HG02759 (cell line): ENCODE results near the gene ARCN1.

ENCODE experiments used
- ATAC-seq: cut with Tn5 transposase; IDR thresholded peaks from one replicate; pipeline ENCODE4 v1.9.1; 2021; ENCODE audit warnings: mild to moderate bottlenecking, moderate library complexity; ENCODE audit not compliant: unreplicated experiment

ARCN1 gene

DNA sequence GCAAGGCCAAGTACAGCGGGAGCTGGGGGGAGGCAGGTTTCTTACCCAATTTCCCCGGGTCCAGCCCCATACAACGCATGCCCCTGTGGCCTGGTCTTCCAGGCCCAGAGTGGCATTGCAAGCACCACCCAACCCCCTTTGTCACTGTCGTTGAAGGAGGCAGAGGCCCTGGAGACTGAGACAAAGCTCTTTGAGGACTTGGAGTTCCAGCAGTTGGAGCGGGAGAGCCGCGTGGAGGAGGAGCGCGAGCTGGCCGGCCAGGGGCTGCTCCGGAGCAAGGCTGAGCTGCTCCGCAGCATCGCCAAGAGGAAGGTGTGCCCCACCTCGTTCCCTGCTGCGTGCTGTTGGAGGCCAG is 63.0 kb downstream of the ARCN1 start:
- ATAC-seq, result no peak

DNA sequence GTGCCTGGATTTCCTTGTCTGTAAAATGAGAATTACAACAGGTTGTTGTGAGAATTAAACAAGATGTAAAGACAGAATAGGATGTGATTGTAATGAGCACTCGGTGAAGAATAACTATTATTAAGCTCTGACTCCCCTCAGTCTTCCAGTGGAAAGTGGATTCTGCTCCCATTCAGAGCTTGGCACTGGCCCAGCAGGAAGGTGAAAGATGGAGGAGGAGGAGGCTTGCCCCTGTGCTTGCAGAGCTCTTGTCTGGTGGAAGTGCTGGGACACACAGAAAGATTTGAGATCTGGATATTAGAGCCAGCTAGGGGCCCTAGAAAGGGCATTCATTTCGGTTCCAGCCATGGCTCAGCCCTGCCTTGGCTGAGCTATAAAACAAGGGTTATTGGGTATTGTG is 63.4 kb downstream of the ARCN1 start:
- no peak for ATAC-seq

DNA sequence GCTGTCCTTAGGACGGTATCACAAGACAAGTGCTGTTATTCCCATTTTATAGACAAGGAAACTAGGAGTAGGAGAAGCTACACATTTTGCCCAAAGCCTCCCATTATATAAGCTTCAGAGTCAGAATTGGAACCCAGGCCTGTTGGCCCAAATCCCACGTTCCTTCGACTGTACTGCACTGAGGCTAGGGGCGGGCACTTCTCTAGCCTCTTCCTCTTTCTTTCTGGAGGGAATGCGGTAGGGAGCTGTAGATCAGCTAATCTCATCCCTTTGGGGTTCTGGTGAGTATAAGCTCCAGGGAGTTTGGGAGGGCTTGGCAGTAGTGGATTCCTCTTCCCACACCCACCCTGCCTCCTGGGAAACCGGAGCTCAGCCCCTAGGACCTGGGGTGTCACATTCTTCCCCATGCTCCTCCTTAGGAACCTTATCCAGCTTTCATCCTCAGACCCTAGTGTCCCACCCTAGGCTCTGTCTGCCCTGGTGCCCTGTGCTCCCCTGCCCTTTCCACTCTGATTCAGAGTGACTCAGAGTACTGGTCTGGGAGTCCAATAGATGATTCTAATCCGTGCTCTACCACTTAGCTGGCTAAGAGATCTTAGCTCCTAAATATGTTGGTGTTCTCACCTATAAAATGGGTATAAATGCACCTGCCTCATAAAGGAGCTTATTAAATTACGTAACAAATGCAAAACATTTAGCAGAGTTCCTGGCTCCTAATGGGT is 64.5 kb downstream of the ARCN1 start:
- ATAC-seq, result no peak

DNA sequence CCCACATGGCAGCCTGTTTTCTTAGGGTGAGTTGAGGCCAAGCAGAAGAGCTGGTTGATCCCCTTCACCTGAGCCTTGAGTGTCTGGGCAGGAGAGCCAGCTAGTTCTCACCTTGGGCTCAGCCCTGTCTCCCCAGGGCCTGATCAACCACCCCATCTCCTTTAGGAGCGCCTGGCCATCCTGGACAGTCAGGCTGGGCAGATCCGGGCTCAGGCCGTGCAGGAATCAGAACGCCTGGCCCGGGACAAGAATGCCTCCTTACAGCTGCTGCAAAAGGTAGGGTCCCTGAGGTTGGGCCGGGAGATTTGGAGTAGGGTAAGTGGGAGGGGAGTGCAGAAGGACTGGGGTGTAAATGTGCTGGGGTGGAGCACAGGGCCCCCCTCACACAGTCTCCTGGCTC is 66.5 kb downstream of the ARCN1 start:
- no peak for ATAC-seq

DNA sequence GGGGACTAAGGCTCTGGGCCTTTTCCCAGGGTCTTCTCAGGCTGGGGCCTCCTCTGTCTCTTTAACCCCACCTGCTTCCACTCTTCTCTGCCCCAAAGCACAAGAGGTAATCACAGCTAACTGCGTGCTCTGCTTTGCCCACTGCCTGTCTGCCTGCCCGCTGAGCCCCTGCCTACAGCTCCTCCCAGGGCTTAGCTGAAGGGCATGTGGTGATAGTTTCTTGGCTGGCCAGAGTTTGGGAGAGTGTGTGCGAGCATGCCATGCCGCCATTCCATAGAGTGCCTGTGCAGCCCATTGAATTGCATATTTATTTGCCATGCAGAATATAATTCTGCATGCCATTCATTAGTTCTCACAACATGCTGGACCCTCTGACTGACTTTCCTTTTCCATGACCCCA is 67.7 kb downstream of the ARCN1 start:
- no peak for ATAC-seq

DNA sequence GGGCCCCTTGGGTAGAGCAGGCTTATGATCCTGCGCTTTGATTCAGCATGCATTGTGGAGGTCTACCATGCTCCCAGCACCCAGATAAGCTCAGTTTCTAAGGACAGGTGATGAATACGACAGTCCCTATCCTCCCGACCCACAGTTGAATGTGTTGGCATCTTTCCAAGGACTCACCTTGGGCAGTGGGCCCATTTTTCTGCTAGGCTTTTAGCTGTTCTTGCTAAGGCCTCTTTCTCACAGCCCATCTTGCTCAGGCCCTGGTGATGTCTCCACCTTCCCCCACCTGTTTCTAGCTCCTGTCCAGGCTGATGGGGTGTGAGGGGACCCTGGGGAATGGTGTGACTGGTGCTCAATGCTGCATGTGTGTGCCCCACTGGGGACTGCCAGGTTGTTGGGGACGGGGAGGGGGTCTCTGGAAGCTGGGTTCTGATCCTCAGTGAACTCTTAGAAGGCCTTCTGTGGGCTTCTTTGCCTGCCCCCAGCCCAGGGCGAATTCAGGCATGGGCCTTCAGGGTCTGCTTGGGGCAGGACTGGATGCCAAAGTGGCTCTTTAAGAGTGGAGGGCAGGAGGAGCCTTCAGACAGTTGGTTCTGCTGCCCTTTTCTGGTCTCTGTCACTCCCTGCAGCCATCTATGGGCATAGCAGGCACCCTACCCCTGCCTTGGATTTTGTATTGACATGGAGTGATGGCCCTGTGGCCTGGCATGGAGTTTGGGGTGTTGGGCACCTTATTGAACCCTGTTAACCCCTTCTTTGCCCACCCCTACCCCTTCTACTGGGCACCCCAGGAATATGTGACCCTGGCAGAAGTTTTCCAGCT is 68.3 kb downstream of the ARCN1 start:
- no peak for ATAC-seq

DNA sequence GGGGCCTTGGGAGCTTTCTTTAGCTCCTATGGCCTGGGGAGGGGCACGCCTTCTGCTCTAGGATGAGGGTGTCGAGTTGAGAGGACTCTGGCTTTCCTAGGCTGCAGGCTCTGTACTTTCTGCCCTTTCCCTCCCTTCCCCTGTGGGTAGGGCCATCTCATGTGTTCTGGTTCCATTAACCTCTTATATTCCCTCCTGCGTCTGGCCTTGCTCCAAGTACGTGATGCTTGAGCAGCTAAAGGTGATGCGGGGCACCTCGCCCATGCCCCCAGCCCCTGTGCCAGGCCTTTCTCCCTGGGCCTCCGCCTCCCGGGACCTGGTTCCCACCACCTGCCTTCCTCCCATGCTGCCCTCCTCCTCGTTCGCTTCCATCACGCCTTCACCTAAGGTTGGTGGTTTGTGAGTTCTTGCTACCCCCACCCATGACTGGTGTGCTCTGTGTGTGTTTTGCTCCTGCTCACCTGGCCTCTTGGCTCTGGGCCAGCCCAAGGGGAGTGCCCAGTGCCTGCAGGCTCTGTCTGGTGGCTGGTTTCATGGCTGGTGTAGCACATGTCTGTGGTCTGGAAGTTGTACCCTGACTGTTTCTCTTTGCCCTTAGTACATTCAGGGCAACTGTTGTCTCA is 69.3 kb downstream of the ARCN1 start:
- ATAC-seq, result no peak

DNA sequence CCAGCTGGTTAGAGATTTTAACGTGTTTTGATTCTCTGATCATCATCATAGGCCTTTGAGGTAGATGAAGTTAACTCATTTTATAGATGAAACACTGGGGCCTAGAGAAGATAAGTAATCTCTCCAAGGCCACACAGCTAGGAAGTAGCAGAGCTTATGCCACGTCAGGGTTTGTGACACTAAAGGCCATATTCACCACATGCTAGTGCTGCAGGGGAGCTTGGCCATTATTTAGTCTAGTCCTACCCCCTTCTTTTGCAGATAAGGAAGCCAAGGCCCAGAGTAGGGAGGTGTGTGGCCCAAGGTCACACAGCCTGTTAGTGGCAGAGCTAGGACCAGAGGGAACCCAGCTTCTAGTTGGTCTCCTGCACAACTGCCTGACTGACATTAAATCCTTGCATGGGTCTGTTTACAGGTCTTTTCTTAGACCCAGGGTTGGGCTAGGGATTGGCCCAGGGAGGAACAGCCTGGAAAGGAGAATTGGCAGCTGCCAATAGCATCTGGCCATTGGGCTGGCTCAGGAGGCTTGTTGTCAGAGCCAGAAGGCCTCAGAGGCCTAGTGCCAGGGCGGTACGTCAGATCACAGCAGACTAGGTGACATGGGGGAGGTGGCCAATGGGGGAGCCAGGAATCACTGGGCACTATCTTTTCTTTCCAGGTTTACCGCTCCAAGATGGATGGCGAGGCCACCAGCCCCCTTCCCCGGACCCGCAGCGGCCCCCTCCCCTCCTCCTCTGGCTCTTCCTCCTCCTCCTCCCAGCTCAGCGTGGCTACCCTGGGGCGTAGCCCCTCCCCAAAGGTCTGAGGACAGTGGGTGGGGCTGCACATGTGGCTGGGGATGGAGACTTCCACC is 71.2 kb downstream of the ARCN1 start:
- ATAC-seq, result no peak

DNA sequence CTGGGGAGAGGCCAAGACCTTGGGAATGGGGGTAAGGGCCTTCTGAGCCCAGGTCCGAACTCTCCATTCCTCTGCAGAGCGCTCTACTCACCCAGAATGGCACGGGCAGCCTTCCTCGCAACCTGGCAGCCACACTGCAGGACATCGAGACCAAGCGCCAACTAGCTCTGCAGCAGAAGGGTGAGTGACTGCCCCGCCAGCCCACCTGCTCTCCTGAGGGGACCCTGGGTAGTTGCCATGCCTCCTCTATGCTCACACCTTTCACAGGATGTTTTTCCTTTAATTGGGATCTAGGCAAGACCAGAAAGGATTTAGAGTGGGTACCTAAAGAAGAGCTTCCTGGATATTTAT is 71.8 kb downstream of the ARCN1 start:
- ATAC-seq, result no peak

DNA sequence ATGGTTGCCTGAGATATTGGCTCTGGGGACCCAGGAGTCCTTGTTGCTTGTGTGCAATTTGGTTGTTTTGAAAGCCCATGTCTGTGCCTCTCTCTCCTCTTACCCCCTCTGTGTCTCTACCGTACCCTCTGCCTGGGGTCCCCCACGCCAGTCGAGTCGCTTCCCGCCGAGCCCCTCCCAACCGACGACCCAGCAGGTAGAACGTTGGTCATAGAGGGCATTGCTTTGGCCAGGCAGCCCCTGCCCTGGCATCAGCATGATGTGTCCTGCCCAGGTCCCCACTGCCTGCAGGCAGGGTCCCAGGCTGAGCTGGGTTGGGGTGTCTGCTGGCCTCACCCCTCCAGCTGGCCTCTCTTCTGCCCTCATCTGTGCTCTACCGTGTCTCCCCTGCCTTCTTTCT is 72.3 kb downstream of the ARCN1 start:
- ATAC-seq, result no peak

DNA sequence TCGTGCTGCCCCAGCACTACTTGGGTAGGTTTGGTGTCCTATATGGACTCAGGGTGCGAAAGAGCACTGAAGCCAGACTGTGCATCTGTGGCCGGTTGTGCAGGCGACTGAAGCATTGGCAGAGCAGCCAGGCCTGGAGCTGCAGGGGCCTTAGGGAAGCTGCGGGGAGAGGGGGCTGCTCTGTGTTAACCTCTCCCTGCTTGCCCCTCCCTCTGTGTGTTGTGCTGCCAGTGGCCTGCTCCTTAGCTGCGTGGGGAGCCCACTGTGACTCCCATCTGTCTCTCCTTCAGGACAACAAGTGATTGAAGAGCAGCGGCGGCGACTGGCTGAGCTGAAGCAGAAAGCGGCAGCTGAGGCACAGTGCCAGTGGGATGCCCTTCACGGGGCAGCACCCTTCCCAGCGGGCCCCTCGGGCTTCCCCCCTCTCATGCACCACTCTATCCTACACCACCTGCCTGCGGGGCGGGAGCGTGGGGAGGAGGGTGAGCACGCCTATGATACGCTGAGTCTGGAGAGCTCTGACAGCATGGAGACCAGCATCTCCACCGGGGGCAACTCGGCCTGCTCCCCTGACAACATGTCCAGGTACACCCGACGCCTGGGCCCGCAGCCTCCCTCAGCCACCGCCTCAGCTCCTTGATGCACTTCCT is 73.0 kb downstream of the ARCN1 start:
- ATAC-seq, result no peak

DNA sequence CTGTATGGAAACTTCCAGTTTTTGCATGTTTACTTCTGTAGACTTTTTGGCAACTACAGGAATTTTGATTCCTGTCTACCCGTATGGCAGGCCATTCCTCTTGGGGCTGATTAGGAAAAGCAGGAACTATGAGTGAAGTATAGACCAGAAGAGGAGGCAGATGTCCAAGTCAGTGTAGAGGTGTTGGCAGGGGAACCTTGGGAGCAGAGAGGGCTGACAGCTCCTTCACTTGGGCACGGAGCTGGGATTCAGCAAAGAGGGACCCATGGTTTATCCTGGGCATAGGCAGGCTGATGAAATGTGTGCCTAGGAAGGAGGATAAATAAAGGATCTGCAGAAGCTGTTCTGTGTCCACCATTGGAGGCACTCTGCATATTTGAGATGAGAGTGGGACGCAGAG is 74.2 kb downstream of the ARCN1 start:
- no peak for ATAC-seq

DNA sequence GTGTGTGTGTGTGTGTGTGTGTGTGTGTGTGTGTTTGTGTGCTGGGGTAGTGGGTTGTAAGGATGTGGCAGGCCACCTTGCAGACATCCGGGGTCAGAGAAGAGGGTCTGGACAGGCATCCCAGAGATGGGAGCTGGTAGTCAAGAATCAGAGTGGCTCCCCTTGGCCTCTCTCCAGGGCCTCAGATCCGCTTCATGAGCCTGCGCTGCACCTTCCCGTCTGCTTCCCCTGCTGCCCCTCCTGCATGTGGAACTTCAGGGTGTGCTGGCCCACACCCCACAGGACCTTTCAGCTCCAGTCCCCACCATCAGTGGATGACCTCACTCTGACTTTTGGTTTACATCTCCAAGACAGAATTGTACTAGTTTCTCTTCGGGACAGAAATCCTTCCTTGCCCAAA is 76.1 kb downstream of the ARCN1 start:
- no peak for ATAC-seq

DNA sequence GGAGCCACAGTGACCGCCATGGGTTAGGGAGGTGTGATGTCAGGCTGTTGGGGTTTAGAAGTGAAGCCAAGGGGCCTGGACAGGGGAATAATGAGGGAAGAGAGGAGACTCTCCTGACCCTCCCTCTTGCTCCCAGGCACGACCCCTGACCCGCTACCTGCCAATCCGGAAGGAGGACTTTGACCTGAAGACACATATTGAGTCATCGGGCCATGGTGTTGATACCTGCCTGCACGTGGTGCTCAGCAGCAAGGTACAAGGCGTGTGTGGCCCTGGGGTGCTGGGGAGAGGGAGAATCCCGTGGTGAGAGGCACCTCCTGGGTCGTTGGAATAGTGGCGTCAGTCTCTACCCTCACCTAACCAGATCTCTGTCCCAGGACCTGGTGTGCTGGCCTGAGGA is 77.7 kb downstream of the ARCN1 start:
- no peak for ATAC-seq

DNA sequence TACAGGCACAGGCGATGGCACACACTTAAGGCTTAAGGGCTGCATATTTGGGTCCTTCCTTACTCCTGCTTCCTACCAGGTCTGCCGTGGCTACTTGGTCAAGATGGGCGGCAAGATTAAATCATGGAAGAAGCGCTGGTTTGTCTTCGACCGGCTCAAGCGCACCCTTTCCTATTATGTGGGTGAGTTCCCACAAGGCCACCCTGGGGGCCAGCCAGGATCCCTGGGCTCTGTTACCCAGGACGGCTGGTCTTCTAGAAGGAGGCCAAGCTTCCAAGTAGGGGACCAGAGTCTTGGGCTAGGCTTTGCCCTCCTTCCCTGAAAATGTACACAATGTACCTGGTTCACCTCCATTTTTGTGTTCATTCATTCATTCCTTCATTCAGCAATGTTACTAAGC is 78.2 kb downstream of the ARCN1 start:
- ATAC-seq, result no peak

DNA sequence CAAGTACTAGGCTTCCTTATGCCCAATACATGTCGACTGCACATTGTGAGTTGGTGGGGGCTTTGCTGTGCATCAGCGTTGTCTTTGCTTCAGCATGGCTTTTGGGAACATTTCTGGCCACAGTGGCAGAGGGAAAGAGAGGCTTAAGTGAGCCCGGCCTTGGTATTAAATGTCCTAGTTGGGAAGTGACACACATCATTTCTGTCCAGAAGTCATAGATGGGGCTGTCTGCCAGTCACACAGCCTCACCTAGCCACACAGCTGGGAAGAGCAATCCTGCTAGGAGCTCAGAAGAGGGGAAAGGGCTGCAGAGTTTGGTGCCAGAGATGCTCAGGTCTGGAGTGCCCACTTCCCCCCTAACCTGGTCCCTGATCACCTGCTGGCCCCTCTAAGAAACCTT is 79.6 kb downstream of the ARCN1 start:
- ATAC-seq, result no peak
